HepG2 (cell line): ENCODE measurements around the gene OSR1. TPM values are rescaled to one million over a fixed set of nuclear protein-coding genes. Genes with fewer than 3 reads are reported as not detected.

Experiments used
- CCAR2 ChIP-seq: fragments of 200-400 bp; formaldehyde crosslinking; optimal IDR thresholded peaks from 2 replicates; pipeline ENCODE3; 2018; ENCODE audit warnings: low read depth, mild to moderate bottlenecking, low read length, moderate library complexity
- FOXC1 ChIP-seq: sonication (generic); formaldehyde crosslinking; IDR thresholded peaks from 2 replicates; pipeline ENCODE4 v1.8.0; 2022; ENCODE audit warnings: mild to moderate bottlenecking, missing genetic modification reagents, borderline replicate concordance
- MTA3 ChIP-seq: sonication (generic); formaldehyde crosslinking; IDR thresholded peaks from 2 replicates; pipeline ENCODE4 v1.4.0; 2020; ENCODE audit warnings: missing genetic modification reagents
- TBX2 ChIP-seq: sonication (generic); formaldehyde crosslinking; IDR thresholded peaks from 2 replicates; pipeline ENCODE4 v1.5.0; 2020; ENCODE audit warnings: missing genetic modification reagents, mild to moderate bottlenecking, borderline replicate concordance
- ZHX1 ChIP-seq: sonication (generic); formaldehyde crosslinking; IDR thresholded peaks from 2 replicates; pipeline ENCODE4 v1.8.1; 2022; ENCODE audit warnings: low read depth, mild to moderate bottlenecking, missing genetic modification reagents
- ZNF12 ChIP-seq: sonication (generic); formaldehyde crosslinking; IDR thresholded peaks from 2 replicates; pipeline ENCODE4 v1.5.0; 2020; ENCODE audit warnings: missing genetic modification reagents
- ZNF232 ChIP-seq: sonication (generic); formaldehyde crosslinking; IDR thresholded peaks from 2 replicates; pipeline ENCODE4 v1.4.0; 2020; ENCODE audit warnings: missing genetic modification reagents, borderline replicate concordance
- ZNF407 ChIP-seq: sonication (generic); formaldehyde crosslinking; IDR thresholded peaks from one replicate; pipeline ENCODE4 v1.5.1; 2020; ENCODE audit warnings: mild to moderate bottlenecking, missing genetic modification reagents; ENCODE audit errors: not compliant biosample characterization
- ZNF749 ChIP-seq: sonication (generic); formaldehyde crosslinking; IDR thresholded peaks from 2 replicates; pipeline ENCODE4 v1.8.0; 2022; ENCODE audit warnings: mild to moderate bottlenecking, missing genetic modification reagents, moderate library complexity, borderline replicate concordance
- ZNF775 ChIP-seq: sonication (generic); formaldehyde crosslinking; IDR thresholded peaks from 2 replicates; pipeline ENCODE4 v1.4.0; 2020; ENCODE audit warnings: missing genetic modification reagents, mild to moderate bottlenecking, moderate library complexity, borderline replicate concordance
- polyA plus RNA-seq, 8 experiments: library from polyadenylated mRNA; depleted of rRNA in 3 of 8; stranded (reverse) in 7 of 8; unstranded in 1 of 8; fragments of >200 nt; fragmentation: Illumina TruSeq in 4 of 8; extraction: Trizol in 4 of 8; gene quantifications; 2 replicates each; pipeline versions ENCODE4 v1.2.1 to v1.2.3, GENCODE V29; 2011 to 2016; ENCODE audit warnings: low read depth in 4 of 8, missing spikeins in 1 of 8, mixed read lengths in 1 of 8; ENCODE audit not compliant: insufficient read depth in 1 of 8
- total RNA-seq, 5 experiments: library from RNA; depleted of rRNA; stranded (reverse); fragments of >200 nt; fragmentation: Illumina TruSeq; extraction: Trizol; gene quantifications; 2 replicates each; pipeline ENCODE4 v1.2.3, GENCODE V29; 2016; ENCODE audit warnings: low read depth in 1 of 5
- TF ChIP-seq, protein P1 (sequence below): sonication (generic); formaldehyde crosslinking; IDR thresholded peaks from 2 replicates; pipeline ENCODE4 v1.5.0; 2020; ENCODE audit warnings: missing genetic modification reagents
- TF ChIP-seq, protein P2 (sequence below): sonication (generic); formaldehyde crosslinking; IDR thresholded peaks from 2 replicates; pipeline ENCODE4 v1.4.0; 2020; ENCODE audit warnings: low read depth, mild to moderate bottlenecking, missing genetic modification reagents

The OSR1 gene
- total and polyA plus RNA-seq, 2 of the 13 experiments (the other 11 are each of a cell fraction or from before 2014, with no cell fraction given) = 0.63 to 1.1 TPM

GRCh38 chr2:19347619-19348562, 10.5 kb downstream of the OSR1 start (continued):
- peak; percentile 94 for TF ChIP-seq ZNF407 (CRISPR knock-in tag)
- TF ChIP-seq MTA3 = no peak
- TF ChIP-seq FOXC1 (CRISPR knock-in tag) = peak; percentile 68; the same call in 1 of the 2 replicates
- TF ChIP-seq ZNF775 (CRISPR knock-in tag) = peak; percentile 76; the same call in 1 of the 2 replicates
- TF ChIP-seq TBX2 (CRISPR knock-in tag) = peak; percentile 61
- TF ChIP-seq, protein P1, sequence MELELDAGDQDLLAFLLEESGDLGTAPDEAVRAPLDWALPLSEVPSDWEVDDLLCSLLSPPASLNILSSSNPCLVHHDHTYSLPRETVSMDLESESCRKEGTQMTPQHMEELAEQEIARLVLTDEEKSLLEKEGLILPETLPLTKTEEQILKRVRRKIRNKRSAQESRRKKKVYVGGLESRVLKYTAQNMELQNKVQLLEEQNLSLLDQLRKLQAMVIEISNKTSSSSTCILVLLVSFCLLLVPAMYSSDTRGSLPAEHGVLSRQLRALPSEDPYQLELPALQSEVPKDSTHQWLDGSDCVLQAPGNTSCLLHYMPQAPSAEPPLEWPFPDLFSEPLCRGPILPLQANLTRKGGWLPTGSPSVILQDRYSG (CRISPR knock-in tag) = peak; percentile 91
- TF ChIP-seq ZNF749 (CRISPR knock-in tag) = peak; percentile 81
- TF ChIP-seq CCAR2 = no peak
- peak; percentile 92; the same call in 1 of the 2 replicates for TF ChIP-seq ZNF232 (CRISPR knock-in tag)
- TF ChIP-seq, protein P2, sequence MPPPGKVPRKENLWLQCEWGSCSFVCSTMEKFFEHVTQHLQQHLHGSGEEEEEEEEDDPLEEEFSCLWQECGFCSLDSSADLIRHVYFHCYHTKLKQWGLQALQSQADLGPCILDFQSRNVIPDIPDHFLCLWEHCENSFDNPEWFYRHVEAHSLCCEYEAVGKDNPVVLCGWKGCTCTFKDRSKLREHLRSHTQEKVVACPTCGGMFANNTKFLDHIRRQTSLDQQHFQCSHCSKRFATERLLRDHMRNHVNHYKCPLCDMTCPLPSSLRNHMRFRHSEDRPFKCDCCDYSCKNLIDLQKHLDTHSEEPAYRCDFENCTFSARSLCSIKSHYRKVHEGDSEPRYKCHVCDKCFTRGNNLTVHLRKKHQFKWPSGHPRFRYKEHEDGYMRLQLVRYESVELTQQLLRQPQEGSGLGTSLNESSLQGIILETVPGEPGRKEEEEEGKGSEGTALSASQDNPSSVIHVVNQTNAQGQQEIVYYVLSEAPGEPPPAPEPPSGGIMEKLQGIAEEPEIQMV (CRISPR knock-in tag) = no peak; the same call in 1 of the 2 replicates
- peak; percentile 99 for TF ChIP-seq ZHX1 (CRISPR knock-in tag)
- TF ChIP-seq ZNF12 (CRISPR knock-in tag) = peak; percentile 70; the same call in 1 of the 2 replicates
